Measurements from ENCODE around the gene SYT17.

- TF ChIP-seq ZFP37 (tag by site-specific recombination; IDR thresholded peaks at IDR 0.05) (no peak), REST (tag by site-specific recombination; IDR thresholded peaks at IDR 0.05) (no peak), CTCF (tag by site-specific recombination; IDR thresholded peaks at IDR 0.05) (no peak), ZNF394 (tag by site-specific recombination; IDR thresholded peaks at IDR 0.05; ENCODE audit: borderline replicate concordance) (no peak)
Measured at GRCh38 chr16:19269098-19269497, 101.1 kb downstream of the SYT17 start.
